Gastrocnemius medialis (tissue), 4 donors: ENCODE measurements around the gene SPATA6L. TPM values are rescaled to one million over a fixed set of nuclear protein-coding genes. Genes with fewer than 3 reads are reported as not detected.

Experiments used
- ATAC-seq, 2 donors: fragments of 150-250 bp; one replicate each; pipeline ENCODE4 v1.9.1; 2016
- DNase-seq, 2 donors: peaks; one replicate each; pipeline ENCODE4 v3.0.0-alpha.2; 2019
- H3K27ac ChIP-seq, 4 donors: fragments of 200-600 bp; sonication (generic); 1 replicate in 1 of 4; 2 replicates in 3 of 4; pipeline ENCODE4 v1.5.1; 2016 to 2018; ENCODE audit warnings: mild to moderate bottlenecking in 2 of 4, moderate library complexity in 1 of 4
- H3K27me3 ChIP-seq, 3 donors: fragments of 200-600 bp; sonication (generic) in 2 of 3; 1 replicate in 1 of 3; 2 replicates in 2 of 3; pipeline versions ENCODE4 v1.5.1 to v1.6.0; 2016 to 2019; ENCODE audit warnings: mild to moderate bottlenecking in 1 of 3, moderate library complexity in 1 of 3
- H3K36me3 ChIP-seq, 2 donors: fragments of 200-600 bp; sonication (generic) in 1 of 2; one replicate each; pipeline ENCODE4 v1.5.1; 2017 to 2018
- H3K4me1 ChIP-seq, 2 donors: fragments of 200-600 bp; sonication (generic) in 1 of 2; one replicate each; pipeline ENCODE4 v1.5.1; 2016 to 2017; ENCODE audit warnings: mild to moderate bottlenecking in 2 of 2
- H3K4me3 ChIP-seq, 4 donors: fragments of 200-600 bp; sonication (generic) in 3 of 4; 1 replicate in 1 of 4; 2 replicates in 3 of 4; pipeline ENCODE4 v1.5.1; 2016 to 2019; ENCODE audit warnings: mild to moderate bottlenecking in 2 of 4
- H3K9me3 ChIP-seq, 3 donors: fragments of 200-600 bp; sonication (generic) in 2 of 3; 1 replicate in 1 of 3; 2 replicates in 2 of 3; pipeline ENCODE4 v1.5.1; 2016 to 2019
- CTCF ChIP-seq, 5 experiments: fragments of 450-650 bp in 3 of 5; fragments of 200-600 bp in 2 of 5; sonication (generic) in 2 of 5; IDR thresholded peaks in 4 of 5; conservative IDR thresholded peaks in 1 of 5; 1 replicate in 4 of 5; 2 replicates in 1 of 5; pipeline ENCODE4 v1.5.1; 2016 to 2019; ENCODE audit warnings: antibody characterized with exemption in 5 of 5, mild to moderate bottlenecking in 3 of 5, moderate library complexity in 3 of 5
- POLR2A ChIP-seq, 2 donors: fragments of 450-650 bp; IDR thresholded peaks; one replicate each; pipeline ENCODE4 v1.6.1; 2017; ENCODE audit warnings: antibody characterized with exemption in 2 of 2, mild to moderate bottlenecking in 2 of 2, moderate library complexity in 2 of 2
- in situ Hi-C, 4 donors: fragments of 200-750 bp; cut with MboI; loops; one replicate each; pipeline versions ENCODE4 v1.15.0 to v1.8.0; 2017; ENCODE audit warnings: low sequenced_read_pairs in 4 of 4
- intact Hi-C: fragments of 100-400 bp; cut with DNase I; formaldehyde crosslinking; loops from one replicate; pipeline ENCODE4 v1.15.1; 2023; ENCODE audit warnings: low total_unique reads
- total RNA-seq, 4 donors: library from RNA; depleted of rRNA; stranded (reverse); fragments of >200 nt; gene quantifications; one replicate each; pipeline versions ENCODE4 v1.1.0 to v1.2.3, GENCODE V29; 2016

SPATA6L gene
- total RNA-seq, 4 donors from 2014 or later, result 0.39 to 0.44 TPM; not detected in 2

- no peak overlapping the region for H3K4me3 ChIP-seq
- in situ Hi-C loops (loop anchor here in 2 of 4 donors (10.0 to 25.0 kb wide), 2 partner anchors 244 to 252 kb away; no protein-coding TSS in a partner anchor), intact Hi-C loops (loop anchor here (10.0 kb wide), 1 partner anchor 324 kb away; no protein-coding TSS in a partner anchor)
- H3K27me3 ChIP-seq, result no peaks in the 10 kb centered on the region
- no peaks in the 10 kb centered on the region for H3K9me3 ChIP-seq
- ATAC-seq, result no peak
- TF ChIP-seq POLR2A (IDR thresholded peaks at IDR 0.05), result no peak
- TF ChIP-seq CTCF (IDR thresholded peaks at IDR 0.05 in 4 of 5, conservative IDR thresholded peaks at IDR 0.05 in 1 of 5), result no peak
- no peaks in the 10 kb centered on the region for H3K4me1 ChIP-seq
- H3K36me3 ChIP-seq, result no peaks in the 10 kb centered on the region
- H3K27ac ChIP-seq, result no peak overlapping the region
- no peak for DNase-seq
Measured at GRCh38 chr9:4638968-4639367, 27.3 kb downstream of the SPATA6L start.

- H3K27ac ChIP-seq, result no peak overlapping the region
- no peak overlapping the region for H3K4me3 ChIP-seq
- no peaks in the 10 kb centered on the region for H3K4me1 ChIP-seq
- H3K36me3 ChIP-seq, result no peaks in the 10 kb centered on the region
- in situ Hi-C loops, result loop anchor here in 2 of 4 donors (10.0 to 25.0 kb wide), 2 partner anchors 236 to 244 kb away; no protein-coding TSS in a partner anchor
- ATAC-seq (no peak), DNase-seq (no peak)
- intact Hi-C loops, result loop anchor here (10.0 kb wide), 1 partner anchor 316 kb away; no protein-coding TSS in a partner anchor
- TF ChIP-seq POLR2A (IDR thresholded peaks at IDR 0.05) (no peak), CTCF (IDR thresholded peaks at IDR 0.05 in 4 of 5, conservative IDR thresholded peaks at IDR 0.05 in 1 of 5) (no peak)
- no peaks in the 10 kb centered on the region for H3K27me3 ChIP-seq
- no peaks in the 10 kb centered on the region for H3K9me3 ChIP-seq
Measured at GRCh38 chr9:4630836-4631235, 35.4 kb downstream of the SPATA6L start.

- no peaks in the 10 kb centered on the region for H3K36me3 ChIP-seq
- intact Hi-C loops, result no loop called here
- ATAC-seq, result no peak
- no peaks in the 10 kb centered on the region for H3K9me3 ChIP-seq
- in situ Hi-C loops, result no loop called here
- TF ChIP-seq POLR2A (IDR thresholded peaks at IDR 0.05) (no peak), CTCF (IDR thresholded peaks at IDR 0.05 in 4 of 5, conservative IDR thresholded peaks at IDR 0.05 in 1 of 5) (no peak)
- DNase-seq, result no peak
- H3K27ac ChIP-seq, result no peak overlapping the region
- no peaks in the 10 kb centered on the region for H3K27me3 ChIP-seq
- no peak overlapping the region for H3K4me3 ChIP-seq
- no peaks in the 10 kb centered on the region for H3K4me1 ChIP-seq
Measured at GRCh38 chr9:4622016-4622415, 44.3 kb downstream of the SPATA6L start.

- ATAC-seq (no peak), DNase-seq (no peak)
- in situ Hi-C loops, result no loop called here
- Histone ChIP-seq H3K27ac (no peak overlapping the region), H3K4me1 (no peaks in the 10 kb centered on the region), H3K27me3 (no peaks in the 10 kb centered on the region), H3K4me3 (no peak overlapping the region), H3K36me3 (no peaks in the 10 kb centered on the region), H3K9me3 (no peaks in the 10 kb centered on the region)
- TF ChIP-seq CTCF (IDR thresholded peaks at IDR 0.05 in 4 of 5, conservative IDR thresholded peaks at IDR 0.05 in 1 of 5) (no peak), POLR2A (IDR thresholded peaks at IDR 0.05) (no peak)
- intact Hi-C loops, result no loop called here
Measured at GRCh38 chr9:4620881-4621555, 45.3 kb downstream of the SPATA6L start.
